Measurements from ENCODE around the gene GPR15LG.

DNA sequence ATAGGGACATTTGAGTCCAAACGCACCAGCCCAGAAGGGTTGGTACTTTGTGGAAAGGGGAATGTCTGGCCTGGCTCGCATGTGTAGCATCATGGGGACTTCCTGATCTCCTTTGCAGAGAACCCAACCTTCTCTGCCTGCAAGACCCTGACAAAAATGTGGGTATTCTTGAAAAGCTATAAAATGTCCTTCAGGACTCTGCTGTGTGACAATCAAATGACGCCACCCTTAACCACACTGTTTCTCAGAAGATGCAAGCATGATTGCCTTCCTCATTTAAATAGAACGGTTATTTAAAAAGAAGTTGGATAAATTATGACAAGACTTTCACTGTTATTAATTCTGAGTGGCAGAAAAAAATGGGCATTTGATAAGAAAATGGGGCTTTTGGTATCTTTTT lies 15.1 kb upstream of the GPR15LG start:
- no peak for TF ChIP-seq EZH2 (IDR thresholded peaks at IDR 0.05; ENCODE audit: borderline replicate concordance, low read length)
- TF ChIP-seq, protein P1, sequence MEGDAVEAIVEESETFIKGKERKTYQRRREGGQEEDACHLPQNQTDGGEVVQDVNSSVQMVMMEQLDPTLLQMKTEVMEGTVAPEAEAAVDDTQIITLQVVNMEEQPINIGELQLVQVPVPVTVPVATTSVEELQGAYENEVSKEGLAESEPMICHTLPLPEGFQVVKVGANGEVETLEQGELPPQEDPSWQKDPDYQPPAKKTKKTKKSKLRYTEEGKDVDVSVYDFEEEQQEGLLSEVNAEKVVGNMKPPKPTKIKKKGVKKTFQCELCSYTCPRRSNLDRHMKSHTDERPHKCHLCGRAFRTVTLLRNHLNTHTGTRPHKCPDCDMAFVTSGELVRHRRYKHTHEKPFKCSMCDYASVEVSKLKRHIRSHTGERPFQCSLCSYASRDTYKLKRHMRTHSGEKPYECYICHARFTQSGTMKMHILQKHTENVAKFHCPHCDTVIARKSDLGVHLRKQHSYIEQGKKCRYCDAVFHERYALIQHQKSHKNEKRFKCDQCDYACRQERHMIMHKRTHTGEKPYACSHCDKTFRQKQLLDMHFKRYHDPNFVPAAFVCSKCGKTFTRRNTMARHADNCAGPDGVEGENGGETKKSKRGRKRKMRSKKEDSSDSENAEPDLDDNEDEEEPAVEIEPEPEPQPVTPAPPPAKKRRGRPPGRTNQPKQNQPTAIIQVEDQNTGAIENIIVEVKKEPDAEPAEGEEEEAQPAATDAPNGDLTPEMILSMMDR (conservative IDR thresholded peaks at IDR 0.05 in 1 of 2, IDR thresholded peaks at IDR 0.05 in 1 of 2; ENCODE audit: extremely low read depth in 1 of 2, insufficient read depth in 1 of 2, low read depth in 1 of 2, low read length in 2 of 2) = no peak
